ENCODE data around the gene RHOH. TPM values are rescaled to one million over a fixed set of nuclear protein-coding genes. Genes with fewer than 3 reads are reported as not detected.

The RHOH gene
- total RNA-seq, 2 experiments from 2014 or later: 38.2 to 83.2 TPM

GRCh38 chr4:40216622-40217366 is 20.0 kb downstream of the RHOH start:
- CTCF ChIA-PET (ENCODE audit: unreplicated experiment): no interaction called here
- Histone ChIP-seq H4K20me1 (ENCODE audit: insufficient read depth, low read length) (peaks cover 17% of the 10 kb centered on the region), H3K36me3 (ENCODE audit: insufficient read depth, low read length) (peaks cover 96% of the 10 kb centered on the region), H3K79me2 (ENCODE audit: insufficient read depth, low read depth, low read length) (peaks cover 100% of the 10 kb centered on the region), H3K4me3 (ENCODE audit: low read depth, low read length, poor library complexity, severe bottlenecking) (no peak overlapping the region), H3K9me2 (ENCODE audit: insufficient read depth, low read length) (no peaks in the 10 kb centered on the region), H3K27ac (ENCODE audit: low read depth, low read length, poor library complexity, severe bottlenecking) (no peak overlapping the region), H3K4me2 (ENCODE audit: low read length) (peak overlapping the region; percentile 13; the same call in 1 of the 2 replicates), H3K4me1 (ENCODE audit: insufficient read depth, low read length, poor library complexity, severe bottlenecking) (peaks cover 87% of the 10 kb centered on the region), H2AFZ (ENCODE audit: low read length) (no peak overlapping the region), H3K9me3 (ENCODE audit: low read length) (no peaks in the 10 kb centered on the region)
- no peak for TF ChIP-seq EZH2phosphoT487 (IDR thresholded peaks at IDR 0.05; ENCODE audit: borderline replicate concordance, low read depth, low read length)
- TF ChIP-seq, protein P1, sequence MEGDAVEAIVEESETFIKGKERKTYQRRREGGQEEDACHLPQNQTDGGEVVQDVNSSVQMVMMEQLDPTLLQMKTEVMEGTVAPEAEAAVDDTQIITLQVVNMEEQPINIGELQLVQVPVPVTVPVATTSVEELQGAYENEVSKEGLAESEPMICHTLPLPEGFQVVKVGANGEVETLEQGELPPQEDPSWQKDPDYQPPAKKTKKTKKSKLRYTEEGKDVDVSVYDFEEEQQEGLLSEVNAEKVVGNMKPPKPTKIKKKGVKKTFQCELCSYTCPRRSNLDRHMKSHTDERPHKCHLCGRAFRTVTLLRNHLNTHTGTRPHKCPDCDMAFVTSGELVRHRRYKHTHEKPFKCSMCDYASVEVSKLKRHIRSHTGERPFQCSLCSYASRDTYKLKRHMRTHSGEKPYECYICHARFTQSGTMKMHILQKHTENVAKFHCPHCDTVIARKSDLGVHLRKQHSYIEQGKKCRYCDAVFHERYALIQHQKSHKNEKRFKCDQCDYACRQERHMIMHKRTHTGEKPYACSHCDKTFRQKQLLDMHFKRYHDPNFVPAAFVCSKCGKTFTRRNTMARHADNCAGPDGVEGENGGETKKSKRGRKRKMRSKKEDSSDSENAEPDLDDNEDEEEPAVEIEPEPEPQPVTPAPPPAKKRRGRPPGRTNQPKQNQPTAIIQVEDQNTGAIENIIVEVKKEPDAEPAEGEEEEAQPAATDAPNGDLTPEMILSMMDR (conservative IDR thresholded peaks at IDR 0.05; ENCODE audit: low read length): no peak
- intact Hi-C loops (cut with micrococcal nuclease; ENCODE audit: unreplicated experiment): no loop called here
- BruUV-seq (replicated peaks): TSS peak; percentile 0
- DNase-seq (ENCODE audit: low spot score): no peak
- POLR2A ChIA-PET: no interaction called here

DNA sequence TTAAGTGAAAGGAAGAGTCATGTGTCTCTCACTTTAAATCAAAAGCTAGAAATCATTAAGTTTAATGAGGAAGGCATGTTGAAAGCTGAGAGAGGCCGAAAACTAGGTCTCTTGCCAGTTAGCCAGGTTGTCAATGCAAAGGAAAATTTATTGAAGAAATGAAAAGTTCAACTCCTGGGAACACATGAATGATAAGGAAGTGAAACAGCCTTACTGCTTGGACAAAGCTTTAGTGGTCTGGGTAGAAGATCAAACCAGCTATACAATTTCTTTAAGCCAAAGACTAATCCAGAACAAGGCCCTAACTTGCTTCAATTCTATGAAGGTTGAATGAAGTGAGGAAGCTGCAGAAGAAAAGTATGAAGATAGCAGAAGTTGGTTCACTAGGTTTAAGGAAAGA is 24.9 kb downstream of the RHOH start:
- Histone ChIP-seq H4K20me1 (ENCODE audit: insufficient read depth, low read length) (peaks cover 16% of the 10 kb centered on the region), H3K4me3 (ENCODE audit: low read depth, low read length, poor library complexity, severe bottlenecking) (no peak overlapping the region), H3K9me2 (ENCODE audit: insufficient read depth, low read length) (no peaks in the 10 kb centered on the region), H3K4me1 (ENCODE audit: insufficient read depth, low read length, poor library complexity, severe bottlenecking) (peaks cover 70% of the 10 kb centered on the region), H3K36me3 (ENCODE audit: insufficient read depth, low read length) (peaks cover 98% of the 10 kb centered on the region), H3K4me2 (ENCODE audit: low read length) (peak overlapping the region; percentile 6; the same call in 1 of the 2 replicates), H3K9me3 (ENCODE audit: low read length) (no peaks in the 10 kb centered on the region), H3K27ac (ENCODE audit: low read depth, low read length, poor library complexity, severe bottlenecking) (peak overlapping the region; percentile 20), H3K79me2 (ENCODE audit: insufficient read depth, low read depth, low read length) (peaks cover 99% of the 10 kb centered on the region), H2AFZ (ENCODE audit: low read length) (no peak overlapping the region)
- no peak for DNase-seq (ENCODE audit: low spot score)
- BruUV-seq (replicated peaks): no TSS peak
- POLR2A ChIA-PET: interaction anchor here (0.9 to 2.9 kb wide), 3 partner anchors 10 to 68 kb away, joined by 4 to 15 read pairs (median 4); partner anchors contain the start of gene RHOH
- CTCF ChIA-PET (ENCODE audit: unreplicated experiment): interaction anchor here (1.4 kb wide), 1 partner anchor 80 kb away, joined by 3 read pairs; no protein-coding TSS in a partner anchor
- TF ChIP-seq EZH2phosphoT487 (IDR thresholded peaks at IDR 0.05; ENCODE audit: borderline replicate concordance, low read depth, low read length): no peak
- TF ChIP-seq, protein P1 (conservative IDR thresholded peaks at IDR 0.05; ENCODE audit: low read length): no peak
- intact Hi-C loops (cut with micrococcal nuclease; ENCODE audit: unreplicated experiment): no loop called here

DNA sequence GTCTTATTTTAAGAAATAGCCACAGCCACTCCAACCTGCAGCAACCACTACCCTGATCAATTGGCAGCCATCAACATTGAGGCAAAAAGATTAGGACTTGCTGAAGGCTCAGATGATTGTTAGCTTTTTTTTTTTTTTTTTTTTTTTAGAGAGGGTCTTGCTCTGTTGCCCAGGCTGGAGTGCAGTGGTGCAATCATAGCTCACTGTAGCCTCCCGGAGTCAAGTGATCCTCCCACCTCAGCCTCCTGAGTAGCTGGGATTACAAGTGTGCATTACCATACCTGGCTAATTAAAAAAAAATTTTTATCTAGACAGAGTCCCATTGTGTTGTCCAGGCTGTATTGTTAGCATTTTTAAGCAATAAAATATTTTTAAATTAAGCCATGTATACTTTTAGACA is 26.5 kb downstream of the RHOH start:
- Histone ChIP-seq H3K4me2 (ENCODE audit: low read length) (no peak overlapping the region), H3K4me3 (ENCODE audit: low read depth, low read length, poor library complexity, severe bottlenecking) (no peak overlapping the region), H3K36me3 (ENCODE audit: insufficient read depth, low read length) (peaks cover 93% of the 10 kb centered on the region), H3K79me2 (ENCODE audit: insufficient read depth, low read depth, low read length) (peaks cover 99% of the 10 kb centered on the region), H3K27ac (ENCODE audit: low read depth, low read length, poor library complexity, severe bottlenecking) (no peak overlapping the region), H2AFZ (ENCODE audit: low read length) (no peak overlapping the region), H4K20me1 (ENCODE audit: insufficient read depth, low read length) (peaks cover 11% of the 10 kb centered on the region), H3K9me2 (ENCODE audit: insufficient read depth, low read length) (no peaks in the 10 kb centered on the region), H3K9me3 (ENCODE audit: low read length) (no peaks in the 10 kb centered on the region), H3K4me1 (ENCODE audit: insufficient read depth, low read length, poor library complexity, severe bottlenecking) (peaks cover 58% of the 10 kb centered on the region)
- CTCF ChIA-PET (ENCODE audit: unreplicated experiment): interaction anchor here (0.6 to 1.4 kb wide), 2 partner anchors 13 to 78 kb away, joined by 3 to 4 read pairs; no protein-coding TSS in a partner anchor
- intact Hi-C loops (cut with micrococcal nuclease; ENCODE audit: unreplicated experiment): no loop called here
- DNase-seq (ENCODE audit: low spot score): no peak
- no TSS peak for BruUV-seq (replicated peaks)
- TF ChIP-seq, protein P1 (conservative IDR thresholded peaks at IDR 0.05; ENCODE audit: low read length): no peak
- no peak for TF ChIP-seq EZH2phosphoT487 (IDR thresholded peaks at IDR 0.05; ENCODE audit: borderline replicate concordance, low read depth, low read length)
- POLR2A ChIA-PET: interaction anchor here (0.6 to 2.9 kb wide), 6 partner anchors 8 to 865 kb away, joined by 3 to 15 read pairs (median 4); no protein-coding TSS in a partner anchor

Data from OCI-LY7 (cell line).